Right forelimb (tissue), 1 donor: ENCODE results near the gene MAGI1.
A peak's percentile ranks its signal among the peaks of the same experiment; 100 is the strongest.

Experiments
- DNase-seq: peaks from one replicate; pipeline ENCODE4 v3.0.0-alpha.2; 2018

MAGI1 gene

DNA sequence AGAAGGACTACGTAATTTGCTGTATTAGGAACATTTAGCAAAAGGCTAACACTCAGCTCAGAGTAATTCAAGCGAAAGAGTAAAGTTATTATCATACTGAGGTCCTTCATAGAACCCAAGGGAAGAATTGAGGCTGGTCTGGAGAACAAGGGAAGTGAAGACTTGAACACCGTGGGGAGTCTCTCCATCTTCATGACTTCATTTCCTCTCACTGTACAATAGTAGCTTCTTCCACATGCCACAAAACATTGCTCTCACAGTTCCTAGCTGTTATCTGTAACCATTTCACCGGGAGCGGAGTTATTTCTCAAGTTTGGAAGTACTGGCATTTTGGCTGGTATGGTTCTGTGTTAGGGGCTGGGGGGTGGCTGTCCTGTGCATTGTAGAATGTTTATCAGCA lies 69.7 kb downstream of the MAGI1 start:
- DNase-seq = no peak

DNA sequence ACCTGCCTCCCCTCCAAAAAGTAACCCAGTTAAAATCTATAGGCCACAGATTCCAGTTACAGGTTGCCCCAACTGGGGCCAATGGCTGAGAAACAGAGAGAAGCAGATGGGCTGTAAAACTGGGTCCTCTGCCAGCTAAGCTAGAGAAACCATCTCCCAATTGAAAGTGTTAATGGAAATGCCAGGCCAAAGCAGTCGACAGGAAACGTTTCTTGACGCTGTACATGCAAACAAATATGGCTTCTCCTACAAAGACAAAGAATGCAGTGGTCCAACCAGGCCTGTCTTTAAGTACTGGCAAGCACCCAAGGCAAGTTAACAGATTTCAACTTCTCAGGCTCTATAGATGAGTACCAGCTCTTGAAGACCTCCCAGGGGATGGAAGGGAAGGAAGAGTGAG lies 71.3 kb downstream of the MAGI1 start:
- DNase-seq = no peak

DNA sequence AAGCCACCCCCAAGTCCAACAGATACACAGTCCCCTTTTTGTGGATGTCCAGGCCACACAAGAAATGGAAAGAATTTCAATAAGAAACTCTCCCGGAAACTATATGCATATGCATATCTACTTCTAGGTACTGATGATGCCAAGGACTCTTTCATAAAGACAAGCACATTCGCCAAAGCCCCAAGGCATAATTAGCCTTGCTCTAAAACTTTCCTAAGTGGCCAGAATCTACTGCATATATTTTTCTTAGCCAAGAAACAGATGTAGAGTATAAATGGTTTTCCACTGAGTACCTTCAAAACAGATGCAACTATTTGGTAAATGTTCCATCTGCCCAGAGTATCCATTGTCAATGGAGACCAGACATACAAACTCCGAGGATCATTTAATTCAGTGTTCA lies 73.9 kb downstream of the MAGI1 start:
- DNase-seq = no peak

DNA sequence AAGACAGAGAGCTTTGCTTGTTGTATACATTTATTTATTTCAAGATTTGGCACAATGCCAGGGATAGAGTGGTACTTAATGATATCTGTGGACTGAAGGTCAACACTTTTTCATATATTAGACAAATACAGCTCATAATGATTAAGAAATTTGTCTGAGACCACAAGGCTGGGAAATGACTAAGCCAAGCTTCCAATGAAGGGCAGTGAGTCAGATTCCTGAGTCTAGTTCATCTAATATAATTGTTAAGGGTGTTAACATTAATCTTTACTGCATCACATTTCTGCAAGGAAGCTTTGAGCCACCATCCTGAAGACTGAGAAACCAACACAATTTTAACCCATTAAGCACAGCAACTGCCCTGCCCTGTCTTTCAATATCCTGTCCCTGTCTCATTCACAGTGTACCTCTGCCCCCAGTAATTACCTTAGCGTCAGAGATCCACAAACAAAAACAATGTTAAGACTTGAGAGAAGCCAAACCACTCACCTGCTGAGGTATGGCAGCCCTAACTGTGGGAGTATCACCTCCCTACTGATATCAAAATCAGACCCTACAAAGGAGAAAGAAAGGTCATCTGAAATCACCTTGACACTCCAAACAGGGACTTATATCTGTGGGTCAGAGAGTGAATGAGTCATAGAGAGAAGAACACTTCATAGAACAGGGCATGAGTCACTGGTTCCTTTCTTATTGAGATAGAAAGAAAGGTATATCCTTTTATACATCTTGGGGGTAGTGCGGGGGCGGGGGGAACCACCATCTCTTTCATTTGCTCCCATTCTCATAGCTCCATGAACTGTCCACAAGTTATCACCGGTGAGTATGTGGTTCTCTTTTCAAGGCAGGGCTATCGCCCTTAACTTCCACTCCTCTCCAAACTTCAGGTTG lies 74.7 kb downstream of the MAGI1 start:
- no peak for DNase-seq

DNA sequence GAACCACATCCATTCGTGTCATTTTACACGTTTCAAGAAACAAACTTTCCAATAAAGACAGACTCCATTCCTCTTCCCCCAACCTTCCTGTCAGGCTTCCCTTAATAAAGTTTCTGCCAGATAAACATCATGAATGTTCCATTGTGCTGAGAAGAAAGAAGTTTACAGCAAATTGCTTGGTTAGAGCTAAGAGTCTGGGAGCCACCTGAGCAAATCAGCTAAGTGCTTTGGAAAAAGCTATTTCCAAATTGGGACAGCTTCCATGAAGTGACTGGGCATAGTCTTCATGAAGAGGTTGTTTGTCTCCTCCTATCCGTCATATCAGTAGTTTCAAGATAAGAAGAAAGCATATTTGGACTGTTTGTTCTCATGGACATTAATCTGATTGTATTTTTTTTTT lies 77.0 kb downstream of the MAGI1 start:
- DNase-seq = no peak

DNA sequence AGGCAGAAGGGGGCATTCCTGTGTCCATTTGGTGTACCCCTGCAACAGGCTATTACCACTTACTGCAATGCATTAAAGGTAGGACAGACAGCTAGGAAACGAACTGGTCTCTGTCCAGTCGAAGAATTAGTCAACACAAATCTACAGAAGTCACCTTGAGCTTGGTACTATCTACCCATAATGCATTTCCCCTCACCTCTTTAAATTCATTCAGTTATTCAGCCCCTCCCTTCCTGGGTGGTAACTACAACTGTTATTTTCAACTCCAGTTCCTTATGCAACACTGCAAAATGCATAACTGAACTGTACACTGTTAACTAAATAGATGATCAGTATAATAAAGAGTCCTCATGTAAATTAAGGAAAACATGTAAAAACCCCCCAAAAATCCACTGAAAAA lies 77.6 kb downstream of the MAGI1 start:
- no peak for DNase-seq

DNA sequence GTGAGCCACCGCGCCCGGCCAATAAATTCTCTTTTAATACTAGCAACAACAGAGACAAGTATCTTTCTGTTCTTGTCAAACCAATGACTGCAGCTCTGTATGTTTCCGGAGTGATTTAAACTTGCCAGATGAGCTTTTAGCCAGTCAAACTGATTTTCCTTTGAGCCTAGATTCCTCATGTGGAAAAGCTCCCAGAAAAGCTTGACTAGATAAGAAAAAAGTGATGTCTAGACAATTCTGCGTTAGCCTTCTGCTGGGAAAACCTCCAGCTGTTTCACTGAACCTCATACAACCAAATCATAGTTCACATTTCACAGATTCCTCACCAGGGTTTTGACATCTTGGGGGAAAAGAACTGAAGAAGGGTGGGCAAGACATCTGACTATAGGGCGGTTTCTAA lies 78.6 kb downstream of the MAGI1 start:
- DNase-seq = no peak

DNA sequence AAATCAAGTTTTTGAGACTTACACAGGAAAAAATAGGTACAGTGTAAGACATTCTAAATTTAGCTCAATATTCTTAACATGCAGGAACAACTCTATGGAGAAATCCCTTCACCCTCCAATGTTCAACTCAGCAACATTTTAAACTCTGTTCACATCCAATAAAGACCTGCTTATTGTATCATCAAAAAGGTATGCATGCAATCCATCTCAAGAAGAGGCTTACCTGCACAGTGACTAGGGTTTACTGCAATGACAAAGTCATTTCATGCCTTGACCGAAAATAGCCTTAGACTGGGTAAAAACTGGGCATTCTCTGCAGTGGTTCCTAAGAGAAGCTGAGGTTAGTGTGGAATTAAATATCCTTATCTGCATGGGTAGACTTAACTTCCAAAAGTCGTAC lies 80.5 kb downstream of the MAGI1 start:
- no peak for DNase-seq

DNA sequence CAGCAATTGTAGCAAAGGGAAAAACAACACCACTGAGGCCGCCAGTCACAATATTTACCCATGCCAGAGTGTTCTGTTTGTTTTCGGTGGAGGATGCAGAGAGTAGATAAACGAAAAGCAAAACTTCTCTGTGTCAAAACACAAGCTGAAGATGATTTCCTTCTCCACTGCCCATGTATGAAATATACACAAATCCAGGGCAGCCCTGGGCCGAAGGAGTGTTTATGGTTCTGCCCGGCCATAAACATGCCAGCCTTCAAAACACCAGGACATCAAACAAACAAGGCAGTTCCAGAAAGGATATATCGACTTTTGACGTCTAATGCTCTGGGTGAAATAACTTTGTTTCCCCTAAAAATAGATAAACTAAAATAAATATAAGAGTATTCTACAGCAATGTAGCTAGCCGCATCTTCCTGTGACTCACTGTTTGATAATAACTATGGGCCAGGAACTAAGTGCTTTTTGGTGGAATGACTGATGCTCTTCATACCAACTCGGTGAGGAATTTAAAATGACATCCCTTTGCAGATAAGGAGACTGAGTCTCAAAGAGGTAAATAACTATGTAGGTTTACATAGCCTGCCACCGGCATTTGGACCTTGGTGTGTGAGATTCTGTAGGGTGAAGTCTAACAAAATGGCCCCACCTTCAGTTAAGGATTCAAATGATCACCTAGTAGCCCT lies 82.8 kb downstream of the MAGI1 start:
- DNase-seq = no peak

DNA sequence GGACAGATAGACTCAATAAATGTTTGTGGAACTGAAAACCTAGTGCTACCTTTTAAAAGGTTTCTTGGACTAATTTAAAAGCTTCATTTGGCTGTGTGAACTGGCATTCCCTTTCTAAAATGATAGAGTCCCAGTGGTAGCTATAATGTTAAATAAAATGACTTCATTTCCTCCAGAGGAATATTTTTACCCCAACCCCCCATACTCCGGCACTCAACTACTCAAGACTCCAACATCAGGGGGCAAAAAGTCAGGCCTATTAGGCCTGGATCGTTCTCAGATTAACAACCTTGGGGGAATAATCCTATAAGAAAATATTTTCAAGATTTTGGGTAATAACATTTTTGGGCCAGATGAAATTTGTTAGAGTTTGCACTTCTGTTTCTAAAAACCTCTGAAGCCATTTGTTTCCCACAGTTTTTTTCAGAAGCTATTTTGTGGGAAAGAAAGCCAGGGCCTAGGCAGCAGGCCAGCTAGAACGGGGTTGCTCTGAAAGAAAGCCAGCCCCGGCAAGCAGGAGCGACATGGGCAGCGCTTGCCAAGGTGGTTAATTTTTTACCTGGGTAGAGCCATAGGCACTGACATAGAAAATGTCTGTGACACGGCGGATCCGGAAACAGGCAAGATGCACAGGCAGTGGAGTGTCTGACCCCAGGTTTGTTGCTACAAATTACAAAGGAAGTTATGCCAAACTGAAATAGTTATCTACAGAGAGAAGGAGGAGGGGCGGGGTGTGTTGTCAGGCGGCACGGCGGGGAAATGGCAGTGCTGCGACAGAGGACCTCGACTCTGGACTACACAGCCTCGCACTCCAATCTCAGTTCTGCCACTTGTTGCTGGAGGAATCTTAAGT lies 84.6 kb downstream of the MAGI1 start:
- no peak for DNase-seq

DNA sequence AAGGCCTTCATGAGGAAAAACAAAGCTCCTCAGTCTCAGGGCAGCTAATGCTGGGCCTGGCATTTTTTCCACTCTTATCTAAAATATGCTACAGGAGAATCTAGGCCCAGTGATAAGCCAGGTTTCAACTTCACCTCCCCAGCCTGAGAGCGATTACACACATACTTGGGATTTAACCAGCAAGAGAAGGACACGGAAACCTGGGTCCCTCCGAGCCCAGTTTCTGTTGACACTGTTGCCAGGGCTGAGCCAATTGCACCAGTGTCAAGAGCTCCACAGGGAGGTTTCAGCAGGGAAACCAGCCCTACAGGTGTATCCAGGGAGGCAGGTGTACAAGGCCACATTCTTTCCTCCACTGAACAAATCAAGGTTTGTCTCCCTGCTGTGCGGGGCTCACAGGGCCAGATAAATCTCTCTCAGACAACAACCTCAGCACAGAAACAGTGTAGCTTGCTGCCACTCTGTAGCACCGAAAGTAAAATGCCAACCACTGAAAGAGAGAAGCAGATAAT lies 85.4 kb downstream of the MAGI1 start:
- DNase-seq = no peak

DNA sequence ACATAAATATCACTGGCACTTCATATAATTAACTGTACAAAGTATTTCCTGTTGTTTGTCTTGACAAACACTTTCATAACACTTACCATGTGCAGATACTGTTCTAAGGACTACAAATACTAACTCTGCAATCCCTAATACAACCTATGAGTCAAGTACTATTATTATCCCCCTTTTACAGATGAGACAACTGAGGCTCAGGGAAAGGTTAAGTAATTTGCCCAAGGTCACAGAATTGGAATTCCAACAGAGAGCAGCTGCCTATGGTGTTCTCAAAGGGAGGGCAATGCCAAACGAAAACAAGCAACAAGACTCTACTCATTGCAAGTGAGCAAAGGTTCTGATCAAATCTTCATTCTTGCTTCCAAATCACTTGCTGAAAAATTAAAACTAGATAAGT lies 85.9 kb downstream of the MAGI1 start:
- DNase-seq = no peak

DNA sequence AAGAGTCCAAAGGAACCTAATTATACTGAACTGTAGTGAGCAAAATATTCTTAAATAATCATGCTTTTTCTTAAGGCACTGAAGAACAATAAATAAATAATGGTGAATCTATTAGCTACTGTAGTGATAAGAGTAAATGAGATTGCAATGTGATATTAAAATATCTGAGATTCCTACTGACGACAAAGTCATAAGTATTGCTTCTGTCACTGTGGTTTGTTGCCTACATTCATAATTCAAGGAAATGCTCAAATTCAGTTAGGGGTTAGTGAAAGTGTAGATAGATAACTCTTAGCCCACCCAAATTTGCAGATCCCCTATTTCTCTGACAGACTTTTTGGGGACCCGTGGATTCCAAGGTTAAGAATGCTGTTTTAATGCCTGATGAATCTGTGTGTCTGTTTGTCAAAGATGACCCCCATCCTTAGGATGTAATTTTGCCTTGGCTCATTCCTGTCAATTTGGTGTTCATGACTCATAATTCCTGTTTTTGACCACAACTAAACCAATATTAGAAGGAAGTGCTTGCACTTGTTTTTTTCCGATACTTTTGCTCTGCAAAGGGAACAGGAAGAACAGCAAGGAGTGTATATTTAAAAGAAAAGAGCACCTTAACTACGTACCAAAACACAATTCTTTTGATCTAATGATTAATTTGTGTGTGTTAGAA lies 86.7 kb downstream of the MAGI1 start:
- no peak for DNase-seq

DNA sequence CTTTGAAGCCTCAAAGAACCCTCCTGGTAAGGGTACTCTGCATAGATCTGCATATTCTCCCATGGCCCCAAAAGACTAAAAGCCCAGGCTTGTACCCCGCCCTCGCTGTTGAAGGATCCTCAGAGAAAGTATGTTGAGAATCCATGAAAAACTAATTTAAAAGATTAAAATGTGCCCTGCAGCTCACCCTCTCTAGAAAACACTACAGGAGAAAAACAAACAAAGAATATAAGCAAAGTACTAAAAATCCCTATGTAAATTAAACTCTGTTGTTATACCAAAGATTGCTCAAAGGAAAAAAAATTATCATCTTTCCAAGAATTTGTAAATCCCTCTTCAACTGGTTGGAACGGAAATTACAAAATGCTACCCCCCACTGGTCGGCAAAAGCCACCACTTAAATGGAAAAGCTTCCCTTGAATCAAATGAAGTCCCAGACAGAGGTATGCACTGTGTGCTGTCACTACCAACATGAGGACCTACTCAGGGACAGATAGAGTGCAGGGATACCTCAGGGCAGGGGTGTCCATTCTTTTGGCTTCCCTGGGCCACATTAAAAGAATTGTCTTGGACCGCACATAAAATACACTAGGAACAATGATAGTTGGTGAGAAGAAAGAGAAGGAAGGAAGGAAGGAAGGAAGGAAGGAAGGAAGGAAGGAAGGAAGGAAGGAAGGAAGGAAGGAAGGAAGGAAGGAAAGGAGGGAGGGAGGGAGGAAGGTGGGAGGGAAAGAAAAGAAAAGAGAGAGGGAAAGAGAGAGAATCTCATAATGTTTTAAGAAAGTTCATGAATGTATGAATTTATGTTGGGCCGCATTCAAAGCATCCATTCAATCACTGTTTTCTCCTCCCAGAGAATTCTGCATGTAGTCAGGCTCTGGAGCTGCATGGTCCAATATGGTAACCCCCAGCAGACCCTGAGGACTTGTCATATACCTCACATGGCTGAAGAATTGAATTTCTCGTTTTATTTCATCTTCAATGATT lies 88.1 kb downstream of the MAGI1 start:
- DNase-seq = no peak

DNA sequence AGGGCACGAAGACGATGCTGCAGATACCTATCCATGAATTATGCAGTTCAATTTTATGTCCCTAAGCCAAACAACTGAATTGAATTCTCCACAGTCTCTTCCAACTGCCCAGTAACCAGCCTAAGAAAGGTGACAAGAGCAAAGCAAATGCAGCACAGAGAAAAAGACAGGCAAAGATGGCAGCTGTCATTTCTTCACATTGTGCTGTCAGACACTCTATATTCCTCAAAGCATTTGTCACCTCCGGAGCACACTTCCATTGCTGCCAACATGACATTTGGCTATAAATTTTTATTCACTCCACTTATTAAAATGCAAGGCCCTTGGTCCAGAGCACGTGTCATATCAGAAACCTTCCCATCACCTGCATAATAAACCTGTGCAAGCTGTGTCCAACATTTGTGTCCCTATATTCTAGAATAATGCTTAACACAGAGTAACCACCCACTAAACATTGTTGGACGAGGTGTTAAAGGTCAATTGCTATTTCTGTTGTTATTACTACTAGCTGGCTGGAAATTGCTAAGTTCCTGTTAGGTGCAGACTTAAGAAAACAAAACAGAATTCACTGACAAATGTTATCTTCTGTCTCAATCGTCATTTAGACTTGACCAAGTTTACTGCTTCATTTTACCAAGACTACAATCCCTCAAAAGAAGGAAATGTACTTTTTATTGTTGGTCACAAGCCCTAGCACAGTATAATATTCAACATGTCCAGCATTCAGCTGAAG lies 89.7 kb downstream of the MAGI1 start:
- no peak for DNase-seq

DNA sequence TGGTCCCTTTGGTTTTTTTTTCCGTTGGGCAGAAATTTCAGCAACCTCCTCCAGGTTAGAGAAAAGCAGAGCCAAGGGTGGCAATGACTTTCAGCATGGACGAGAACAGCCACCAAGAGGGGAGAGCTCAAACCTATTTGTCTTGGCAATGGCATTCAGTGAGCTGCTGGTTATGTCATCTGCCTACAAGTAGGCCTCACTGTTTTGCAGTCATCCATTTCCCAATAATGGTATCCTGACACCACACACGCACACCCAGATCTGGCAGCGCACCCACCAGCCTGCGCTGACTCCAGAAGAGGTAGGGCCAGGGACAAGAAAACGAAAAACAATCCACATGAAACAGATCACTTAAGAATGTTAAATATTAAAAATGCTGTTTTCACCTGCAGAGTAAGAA lies 92.3 kb downstream of the MAGI1 start:
- peak; percentile 67 for DNase-seq

DNA sequence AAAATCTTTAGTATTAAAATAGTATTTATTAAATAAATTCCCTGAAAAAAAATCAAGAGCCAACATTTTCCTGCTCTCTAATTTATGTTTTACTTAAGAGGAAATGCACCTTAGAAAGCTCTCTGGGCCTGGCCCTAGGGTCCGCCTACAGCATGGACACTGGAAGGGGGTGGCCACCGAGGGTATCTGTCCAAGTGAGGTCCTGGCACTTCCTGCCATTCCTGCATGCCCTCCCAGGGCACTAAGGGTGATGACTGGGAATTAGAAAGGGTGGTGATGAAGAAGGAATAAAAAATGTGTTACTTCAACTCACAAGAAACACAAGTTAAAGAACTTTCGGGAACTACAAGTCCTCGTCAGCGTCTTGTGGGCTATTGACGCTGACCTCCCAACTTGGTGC lies 92.8 kb downstream of the MAGI1 start:
- no peak for DNase-seq

DNA sequence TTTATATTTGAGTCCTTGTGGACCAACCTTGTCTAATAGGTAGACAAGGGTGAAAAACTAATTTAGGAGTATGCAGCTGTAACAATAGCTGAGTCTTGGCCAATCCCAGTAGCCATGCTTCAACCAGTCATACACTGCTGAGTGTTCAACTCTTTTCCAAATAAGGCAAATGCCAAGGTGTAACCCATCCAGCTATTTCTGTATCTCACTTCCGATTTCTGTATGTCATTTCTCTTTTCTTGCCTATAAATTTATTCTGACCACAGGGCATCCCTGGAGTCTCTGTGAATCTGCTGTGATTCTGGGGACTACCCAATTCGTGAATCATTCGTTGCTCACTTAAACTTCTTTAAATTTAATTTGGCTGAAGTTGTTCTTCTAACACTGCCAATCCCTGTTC lies 93.2 kb downstream of the MAGI1 start:
- DNase-seq = no peak

DNA sequence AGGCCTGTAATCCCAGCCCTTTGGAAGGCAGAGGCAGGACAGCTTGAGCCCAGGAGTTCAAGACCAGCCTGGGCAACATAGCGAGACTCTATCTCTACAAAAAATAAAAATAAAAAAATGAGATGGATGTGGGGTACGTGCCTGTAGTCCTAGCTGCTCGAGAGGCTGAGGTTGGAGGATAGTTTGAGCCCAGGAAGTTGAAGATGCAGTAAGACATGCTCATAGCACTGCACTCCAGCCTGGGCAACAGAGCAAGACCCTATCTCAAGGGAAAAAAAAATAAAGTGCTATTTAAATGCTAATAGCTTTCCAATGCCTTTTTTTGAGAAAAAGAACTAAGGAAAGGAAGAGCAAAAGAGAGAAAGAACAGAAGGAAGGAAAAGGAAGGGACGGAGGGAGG lies 94.5 kb downstream of the MAGI1 start:
- no peak for DNase-seq

DNA sequence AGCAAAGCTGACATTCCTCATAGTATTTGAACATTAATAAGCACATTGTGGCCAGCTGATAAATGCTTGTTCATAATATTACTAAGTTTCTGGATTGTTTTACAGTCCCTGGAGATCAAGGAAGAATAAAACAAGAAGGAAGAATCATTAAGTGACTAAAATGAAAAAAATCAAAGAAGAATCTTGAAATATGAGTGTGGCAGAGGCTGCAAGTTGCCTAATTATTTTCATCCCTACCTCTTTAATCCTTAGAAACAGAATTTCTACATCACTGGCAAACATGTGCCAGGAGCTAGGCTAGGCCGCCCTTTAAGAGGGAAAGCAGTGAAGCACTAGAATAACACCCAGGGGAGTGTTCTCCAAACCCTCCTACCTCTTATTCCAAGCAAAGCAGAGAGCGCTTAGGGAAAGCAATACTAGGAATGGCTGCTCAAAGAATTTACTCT lies 98.9 kb downstream of the MAGI1 start:
- no peak for DNase-seq

DNA sequence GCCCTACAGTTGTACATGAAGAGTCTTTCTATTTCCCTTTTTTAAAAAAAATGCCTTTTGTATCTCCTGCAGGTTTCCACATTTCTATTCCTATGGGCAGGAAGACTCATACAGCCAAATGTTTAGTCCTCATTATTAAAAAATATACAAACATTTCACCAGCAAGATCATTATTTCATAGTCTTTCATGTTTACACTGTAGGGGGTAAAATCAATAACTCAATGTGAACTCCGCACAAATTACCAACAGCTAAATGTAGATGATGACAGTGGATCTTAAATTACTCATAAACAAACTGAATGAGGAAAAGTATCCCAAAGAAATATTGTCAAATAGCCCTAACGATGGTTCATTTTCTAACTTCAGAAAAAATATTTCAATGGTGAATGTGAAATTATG lies 99.5 kb downstream of the MAGI1 start:
- DNase-seq = no peak
